GM20000 (cell line): ENCODE measurements around the gene TSPOAP1.

Experiments used
- DNase-seq: peaks from one replicate; pipeline ENCODE4 v3.0.0; 2012; ENCODE audit warnings: low spot score
- CTCF ChIP-seq: IDR thresholded peaks from 2 replicates; pipeline ENCODE4 v1.5.1; 2012; ENCODE audit warnings: mild to moderate bottlenecking, control low read depth; ENCODE audit errors: extremely low read depth, missing control alignments

TSPOAP1 gene

GRCh38 chr17:58252141-58252540, 76.5 kb downstream of the TSPOAP1 start:
- no peak for DNase-seq
- TF ChIP-seq CTCF = no peak
